HEK293 (cell line): ENCODE measurements around the gene GPX3.

Source experiments
- CTCF ChIA-PET: fragments of 350-600 bp; formaldehyde crosslinking; extraction: SDS; loops from one replicate; lab custom pipeline; 2021; ENCODE audit warnings: antibody characterized with exemption; lab: Yijun Ruan, JAX
- POLR2A ChIA-PET: fragments of 300-600 bp; formaldehyde crosslinking; extraction: SDS; loops from one replicate; lab custom pipeline; 2020; ENCODE audit warnings: antibody characterized with exemption, inconsistent platforms; lab: Yijun Ruan, JAX
- H3K27ac ChIP-seq: fragments of 200-500 bp; sonication (Bioruptor generic); 2 replicates; pipeline ENCODE4 v1.5.1; 2014; ENCODE audit warnings: low read depth, low read length, control low read depth, inconsistent platforms; ENCODE audit errors: extremely low read depth
- H3K36me3 ChIP-seq, 2 experiments: fragments of 200-500 bp in 1 of 2; sonication (Bioruptor generic) in 1 of 2; 1 replicate in 1 of 2; 2 replicates in 1 of 2; pipeline ENCODE4 v1.5.1; 2014 to 2017; ENCODE audit warnings: inconsistent platforms in 2 of 2, low read length in 2 of 2; ENCODE audit not compliant: control insufficient read depth in 2 of 2, insufficient read depth in 1 of 2
- H3K4me1 ChIP-seq: fragments of 200-500 bp; sonication (Bioruptor generic); 2 replicates; pipeline ENCODE4 v1.5.1; 2014; ENCODE audit warnings: mild to moderate bottlenecking, low read length, inconsistent platforms; ENCODE audit not compliant: control insufficient read depth, insufficient read depth
- H3K4me3 ChIP-seq: 2 replicates; pipeline ENCODE4 v1.5.1; 2011; ENCODE audit warnings: low read depth, mild to moderate bottlenecking, control low read depth, low read length, moderate library complexity
- H3K9me3 ChIP-seq: fragments of 200-500 bp; sonication (Bioruptor generic); 2 replicates; pipeline ENCODE4 v1.5.1; 2014; ENCODE audit warnings: low read depth, low read length, inconsistent platforms; ENCODE audit not compliant: control insufficient read depth, insufficient read depth
- BCL11A ChIP-seq: fragments of 450-650 bp; formaldehyde crosslinking; IDR thresholded peaks from 2 replicates; pipeline ENCODE4 v1.5.1; 2016; ENCODE audit warnings: low read depth, missing biosample characterization, missing genetic modification characterization
- GLIS2 ChIP-seq: fragments of 450-650 bp; formaldehyde crosslinking; IDR thresholded peaks from 2 replicates; pipeline ENCODE4 v1.5.1; 2016; ENCODE audit warnings: missing biosample characterization, missing genetic modification characterization
- HOXA7 ChIP-seq: sonication (generic); formaldehyde crosslinking; IDR thresholded peaks from 2 replicates; pipeline ENCODE4 v1.8.1; 2022; ENCODE audit warnings: missing genetic modification reagents, borderline replicate concordance
- IKZF3 ChIP-seq: fragments of 450-650 bp; IDR thresholded peaks from 2 replicates; pipeline ENCODE4 v1.5.0; 2018; ENCODE audit warnings: missing biosample characterization, mild to moderate bottlenecking, missing genetic modification characterization, moderate library complexity
- SP7 ChIP-seq: fragments of 450-650 bp; formaldehyde crosslinking; IDR thresholded peaks from 2 replicates; pipeline ENCODE4 v1.5.1; 2016; ENCODE audit warnings: missing biosample characterization, missing genetic modification characterization
- WT1 ChIP-seq: fragments of 450-650 bp; formaldehyde crosslinking; IDR thresholded peaks from 2 replicates; pipeline ENCODE4 v1.5.1; 2016; ENCODE audit warnings: missing biosample characterization, missing genetic modification characterization
- ZFHX2 ChIP-seq: fragments of 450-650 bp; formaldehyde crosslinking; conservative IDR thresholded peaks from 2 replicates; pipeline ENCODE4 v1.5.1; 2016; ENCODE audit warnings: missing biosample characterization, missing genetic modification characterization
- ZIC2 ChIP-seq: fragments of 450-650 bp; formaldehyde crosslinking; IDR thresholded peaks from 2 replicates; pipeline ENCODE4 v1.5.1; 2016; ENCODE audit warnings: missing biosample characterization, missing genetic modification characterization
- ZNF140 ChIP-seq: fragments of 450-650 bp; formaldehyde crosslinking; IDR thresholded peaks from 2 replicates; pipeline ENCODE4 v1.5.1; 2016; ENCODE audit warnings: missing biosample characterization, missing genetic modification characterization
- ZNF174 ChIP-seq: fragments of 450-650 bp; formaldehyde crosslinking; IDR thresholded peaks from 2 replicates; pipeline ENCODE4 v1.5.0; 2017; ENCODE audit warnings: missing biosample characterization, mild to moderate bottlenecking, missing genetic modification characterization
- ZNF202 ChIP-seq: fragments of 450-650 bp; formaldehyde crosslinking; IDR thresholded peaks from 2 replicates; pipeline ENCODE4 v1.5.1; 2016; ENCODE audit warnings: missing biosample characterization, missing genetic modification characterization, borderline replicate concordance
- ZNF324 ChIP-seq: fragments of 450-650 bp; formaldehyde crosslinking; IDR thresholded peaks from 2 replicates; pipeline ENCODE4 v1.5.1; 2016; ENCODE audit warnings: missing biosample characterization, missing genetic modification characterization
- ZNF426 ChIP-seq: fragments of 450-650 bp; formaldehyde crosslinking; IDR thresholded peaks from 2 replicates; pipeline ENCODE4 v1.5.1; 2017; ENCODE audit warnings: missing biosample characterization, missing genetic modification characterization, mild to moderate bottlenecking, inconsistent platforms, moderate library complexity
- ZNF473 ChIP-seq: fragments of 450-650 bp; formaldehyde crosslinking; IDR thresholded peaks from 2 replicates; pipeline ENCODE4 v1.5.1; 2017; ENCODE audit warnings: missing biosample characterization, missing genetic modification characterization
- ZNF561 ChIP-seq: fragments of 450-650 bp; IDR thresholded peaks from 2 replicates; pipeline ENCODE4 v1.5.1; 2018; ENCODE audit warnings: missing biosample characterization, missing genetic modification characterization, borderline replicate concordance
- ZNF585B ChIP-seq: fragments of 450-650 bp; formaldehyde crosslinking; IDR thresholded peaks from 2 replicates; pipeline ENCODE4 v1.5.1; 2016; ENCODE audit warnings: missing biosample characterization, missing genetic modification characterization
- ZNF610 ChIP-seq: fragments of 450-650 bp; formaldehyde crosslinking; IDR thresholded peaks from 2 replicates; pipeline ENCODE4 v1.5.1; 2016; ENCODE audit warnings: missing biosample characterization, missing genetic modification characterization, borderline replicate concordance
- ZNF704 ChIP-seq: fragments of 450-650 bp; formaldehyde crosslinking; IDR thresholded peaks from 2 replicates; pipeline ENCODE4 v1.5.1; 2016; ENCODE audit warnings: missing biosample characterization, missing genetic modification characterization
- ZNF747 ChIP-seq: fragments of 450-650 bp; formaldehyde crosslinking; IDR thresholded peaks from 2 replicates; pipeline ENCODE4 v1.5.1; 2016; ENCODE audit warnings: missing biosample characterization, missing genetic modification characterization
- ZNF791 ChIP-seq: fragments of 450-650 bp; formaldehyde crosslinking; IDR thresholded peaks from 2 replicates; pipeline ENCODE4 v1.5.1; 2016; ENCODE audit warnings: missing biosample characterization, missing genetic modification characterization
- ZSCAN18 ChIP-seq: fragments of 450-650 bp; formaldehyde crosslinking; IDR thresholded peaks from 2 replicates; pipeline ENCODE4 v1.5.1; 2016; ENCODE audit warnings: missing biosample characterization, missing genetic modification characterization
- TF ChIP-seq, protein P1 (sequence below): fragments of 450-650 bp; formaldehyde crosslinking; IDR thresholded peaks from 2 replicates; pipeline ENCODE4 v1.5.1; 2016; ENCODE audit warnings: missing biosample characterization, missing genetic modification characterization
- TF ChIP-seq, protein P2 (sequence below): fragments of 450-650 bp; formaldehyde crosslinking; IDR thresholded peaks from 2 replicates; pipeline ENCODE4 v1.5.1; 2016; ENCODE audit warnings: missing biosample characterization, missing genetic modification characterization, low read depth

GPX3 gene

GRCh38 chr5:151002681-151003502 is 17.5 kb upstream of the GPX3 start (continued):
- TF ChIP-seq, protein P1, sequence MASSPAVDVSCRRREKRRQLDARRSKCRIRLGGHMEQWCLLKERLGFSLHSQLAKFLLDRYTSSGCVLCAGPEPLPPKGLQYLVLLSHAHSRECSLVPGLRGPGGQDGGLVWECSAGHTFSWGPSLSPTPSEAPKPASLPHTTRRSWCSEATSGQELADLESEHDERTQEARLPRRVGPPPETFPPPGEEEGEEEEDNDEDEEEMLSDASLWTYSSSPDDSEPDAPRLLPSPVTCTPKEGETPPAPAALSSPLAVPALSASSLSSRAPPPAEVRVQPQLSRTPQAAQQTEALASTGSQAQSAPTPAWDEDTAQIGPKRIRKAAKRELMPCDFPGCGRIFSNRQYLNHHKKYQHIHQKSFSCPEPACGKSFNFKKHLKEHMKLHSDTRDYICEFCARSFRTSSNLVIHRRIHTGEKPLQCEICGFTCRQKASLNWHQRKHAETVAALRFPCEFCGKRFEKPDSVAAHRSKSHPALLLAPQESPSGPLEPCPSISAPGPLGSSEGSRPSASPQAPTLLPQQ (tag by site-specific recombination), result no peak
- TF ChIP-seq ZIC2 (tag by site-specific recombination), result no peak

DNA sequence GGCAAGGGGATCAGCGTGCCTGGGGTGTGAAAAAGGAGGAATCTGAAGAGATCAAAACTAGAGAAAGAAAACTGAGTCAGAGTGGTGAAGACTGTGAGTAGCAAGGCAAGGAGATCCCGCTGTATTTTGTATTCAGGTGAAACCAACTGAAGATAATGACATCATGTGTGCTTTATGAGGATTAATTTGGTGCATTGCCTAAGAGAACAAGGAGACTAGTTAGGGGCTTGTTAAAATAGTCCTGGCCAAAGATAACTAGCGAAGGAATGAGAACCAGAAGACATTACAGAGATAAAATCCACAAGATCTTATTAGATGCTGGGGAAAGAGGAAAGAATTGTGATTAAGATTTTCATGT is 16.9 kb upstream of the GPX3 start:
- CTCF ChIA-PET, result interaction anchor here (2.5 to 3.2 kb wide), 2 partner anchors 112 to 161 kb away, joined by 13 to 23 read pairs; no protein-coding TSS in a partner anchor
- POLR2A ChIA-PET, result no interaction called here

GRCh38 chr5:151004499-151004898 is 15.9 kb upstream of the GPX3 start:
- Histone ChIP-seq H3K9me3 (no peaks in the 10 kb centered on the region), H3K36me3 (no peaks in the 10 kb centered on the region), H3K4me1 (no peaks in the 10 kb centered on the region), H3K4me3 (no peak overlapping the region), H3K27ac (no peak overlapping the region)
- TF ChIP-seq ZNF704 (tag by site-specific recombination), result no peak
- TF ChIP-seq ZNF202 (tag by site-specific recombination), result no peak
- TF ChIP-seq IKZF3 (tag by site-specific recombination), result no peak
- no peak for TF ChIP-seq GLIS2
- no peak for TF ChIP-seq ZNF174 (tag by site-specific recombination)
- TF ChIP-seq BCL11A (tag by site-specific recombination), result no peak
- POLR2A ChIA-PET, result no interaction called here
- CTCF ChIA-PET, result interaction anchor here (2.5 kb wide), 1 partner anchor 111 kb away, joined by 13 read pairs; no protein-coding TSS in a partner anchor

More for the DNA sequence above, 16.9 kb upstream of the GPX3 start:
- TF ChIP-seq, protein P2, sequence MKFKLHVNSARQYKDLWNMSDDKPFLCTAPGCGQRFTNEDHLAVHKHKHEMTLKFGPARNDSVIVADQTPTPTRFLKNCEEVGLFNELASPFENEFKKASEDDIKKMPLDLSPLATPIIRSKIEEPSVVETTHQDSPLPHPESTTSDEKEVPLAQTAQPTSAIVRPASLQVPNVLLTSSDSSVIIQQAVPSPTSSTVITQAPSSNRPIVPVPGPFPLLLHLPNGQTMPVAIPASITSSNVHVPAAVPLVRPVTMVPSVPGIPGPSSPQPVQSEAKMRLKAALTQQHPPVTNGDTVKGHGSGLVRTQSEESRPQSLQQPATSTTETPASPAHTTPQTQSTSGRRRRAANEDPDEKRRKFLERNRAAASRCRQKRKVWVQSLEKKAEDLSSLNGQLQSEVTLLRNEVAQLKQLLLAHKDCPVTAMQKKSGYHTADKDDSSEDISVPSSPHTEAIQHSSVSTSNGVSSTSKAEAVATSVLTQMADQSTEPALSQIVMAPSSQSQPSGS (tag by site-specific recombination), result peak; percentile 66; the same call in 1 of the 2 replicates
- TF ChIP-seq ZNF140, result no peak
- TF ChIP-seq, all 188 proteins: peak for 1
- H3K4me1 ChIP-seq, result no peaks in the 10 kb centered on the region
- no peak overlapping the region for H3K27ac ChIP-seq
- H3K4me3 ChIP-seq, result no peak overlapping the region
- no peaks in the 10 kb centered on the region for H3K36me3 ChIP-seq
- H3K9me3 ChIP-seq, result no peaks in the 10 kb centered on the region

- no peak overlapping the region for H3K27ac ChIP-seq
- ChIA-PET POLR2A (interaction anchor here (0.5 kb wide), 1 partner anchor 143 kb away, joined by 3 read pairs; no protein-coding TSS in a partner anchor), CTCF (interaction anchor here (0.5 to 2.5 kb wide), 7 partner anchors 42 to 1642 kb away, joined by 3 to 13 read pairs (median 3); no protein-coding TSS in a partner anchor)
- TF ChIP-seq ZNF473 (tag by site-specific recombination) (no peak), ZNF426 (tag by site-specific recombination) (no peak), HOXA7 (CRISPR knock-in tag) (no peak), ZNF791 (tag by site-specific recombination) (no peak), ZNF747 (tag by site-specific recombination) (no peak), SP7 (tag by site-specific recombination) (no peak), ZNF324 (tag by site-specific recombination) (no peak), ZNF585B (tag by site-specific recombination) (no peak), ZNF561 (no peak), ZSCAN18 (tag by site-specific recombination) (no peak), ZNF610 (no peak), ZFHX2 (tag by site-specific recombination) (no peak), WT1 (tag by site-specific recombination) (no peak)
Observed at GRCh38 chr5:151005187-151005949, 15.0 kb upstream of the GPX3 start.

More at GRCh38 chr5:151005187-151005949, 15.0 kb upstream of the GPX3 start:
- no peaks in the 10 kb centered on the region for H3K36me3 ChIP-seq
- H3K4me1 ChIP-seq, result no peaks in the 10 kb centered on the region
- H3K4me3 ChIP-seq, result no peak overlapping the region
- no peaks in the 10 kb centered on the region for H3K9me3 ChIP-seq
